ENCODE data around the gene ARHGEF40. TPM values are rescaled to one million over a fixed set of nuclear protein-coding genes. Genes with fewer than 3 reads are reported as not detected.

Gene ARHGEF40
- total RNA-seq, 2 experiments from 2014 or later, result 1.2 to 1.3 TPM

DNA sequence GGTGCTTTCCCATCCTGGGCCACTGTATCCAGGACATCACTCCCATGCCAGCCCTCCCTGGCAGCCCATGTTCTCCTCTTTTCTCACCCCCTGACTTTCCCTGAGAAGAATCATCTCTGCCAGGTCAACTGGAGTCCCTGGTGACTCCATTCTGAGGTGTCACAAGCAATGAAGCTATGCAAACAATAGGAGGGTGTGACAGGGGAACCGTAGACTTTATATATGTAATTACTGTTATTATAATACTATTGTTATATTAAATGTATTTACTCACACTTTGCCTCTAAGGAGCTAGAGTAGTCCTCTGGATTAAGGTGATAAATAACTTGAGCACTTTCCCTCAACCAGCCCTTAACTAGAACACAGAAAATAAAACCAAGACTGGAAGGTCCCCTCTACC lies 19.2 kb downstream of the ARHGEF40 start:
- H3K27me3 ChIP-seq (ENCODE audit: control insufficient read depth in 1 of 2, insufficient read depth in 2 of 2, low read length in 2 of 2), result no peaks in the 10 kb centered on the region
- intact Hi-C loops (cut with DNase I, micrococcal nuclease), result loop anchor here in 1 of 2 experiments (10.0 kb wide), 1 partner anchor 624 kb away; the partner anchor contains the start of genes PIP4P1 and PNP
- H3K36me3 ChIP-seq (ENCODE audit: insufficient read depth, low read length), result no peaks in the 10 kb centered on the region
- no peaks in the 10 kb centered on the region for H3K27me3 Mint-ChIP-seq
- H3K9me3 ChIP-seq (ENCODE audit: control insufficient read depth in 1 of 2, insufficient read depth in 1 of 2, low read length in 2 of 2), result no peaks in the 10 kb centered on the region
- no peak overlapping the region for H3K27ac ChIP-seq (ENCODE audit: low read depth in 1 of 2, low read length in 2 of 2)
- peak overlapping the region; percentile 90 for H3K27ac Mint-ChIP-seq
- no peak overlapping the region for H3K4me3 ChIP-seq (ENCODE audit: low read length)
- ChIA-PET POLR2A (no interaction called here), CTCF (interaction anchor here (1.7 to 4.8 kb wide), 5 partner anchors 15 to 74 kb away, joined by 5 to 51 read pairs (median 24); no protein-coding TSS in a partner anchor)
- H3K4me3 Mint-ChIP-seq, result no peak overlapping the region
- no peak for TF ChIP-seq CTCF (IDR thresholded peaks at IDR 0.05)
- H3K4me1 Mint-ChIP-seq (ENCODE audit: low read depth), result peaks cover 39% of the 10 kb centered on the region
- DNase-seq (no peak), ATAC-seq (ENCODE audit: poor library complexity) (no peak)
- no peaks in the 10 kb centered on the region for H3K9me3 Mint-ChIP-seq
- H3K36me3 Mint-ChIP-seq (ENCODE audit: low read depth), result peaks cover 12% of the 10 kb centered on the region
- H3K4me1 ChIP-seq (ENCODE audit: insufficient read depth, low read length), result peaks cover 34% of the 10 kb centered on the region

GRCh38 chr14:21089877-21090193 lies 19.7 kb downstream of the ARHGEF40 start:
- no peaks in the 10 kb centered on the region for H3K36me3 ChIP-seq (ENCODE audit: insufficient read depth, low read length)
- DNase-seq (no peak), ATAC-seq (ENCODE audit: poor library complexity) (no peak)
- H3K9me3 ChIP-seq (ENCODE audit: control insufficient read depth in 1 of 2, insufficient read depth in 1 of 2, low read length in 2 of 2), result no peaks in the 10 kb centered on the region
- H3K4me1 ChIP-seq (ENCODE audit: insufficient read depth, low read length), result peaks cover 34% of the 10 kb centered on the region
- ChIA-PET CTCF (interaction anchor here (1.7 to 4.8 kb wide), 5 partner anchors 14 to 75 kb away, joined by 5 to 51 read pairs (median 24); no protein-coding TSS in a partner anchor), POLR2A (no interaction called here)
- Mint-ChIP-seq H3K4me3 (no peak overlapping the region), H3K9me3 (no peaks in the 10 kb centered on the region), H3K36me3 (ENCODE audit: low read depth) (peaks cover 12% of the 10 kb centered on the region), H3K27ac (no peak overlapping the region), H3K27me3 (no peaks in the 10 kb centered on the region), H3K4me1 (ENCODE audit: low read depth) (peaks cover 39% of the 10 kb centered on the region)
- TF ChIP-seq CTCF (IDR thresholded peaks at IDR 0.05), result no peak
- H3K27me3 ChIP-seq (ENCODE audit: control insufficient read depth in 1 of 2, insufficient read depth in 2 of 2, low read length in 2 of 2), result no peaks in the 10 kb centered on the region
- no peak overlapping the region for H3K4me3 ChIP-seq (ENCODE audit: low read length)
- no peak overlapping the region for H3K27ac ChIP-seq (ENCODE audit: low read depth in 1 of 2, low read length in 2 of 2)
- intact Hi-C loops (cut with DNase I, micrococcal nuclease), result loop anchor here in 1 of 2 experiments (10.0 kb wide), 1 partner anchor 625 kb away; the partner anchor contains the start of genes PIP4P1 and PNP

DNA sequence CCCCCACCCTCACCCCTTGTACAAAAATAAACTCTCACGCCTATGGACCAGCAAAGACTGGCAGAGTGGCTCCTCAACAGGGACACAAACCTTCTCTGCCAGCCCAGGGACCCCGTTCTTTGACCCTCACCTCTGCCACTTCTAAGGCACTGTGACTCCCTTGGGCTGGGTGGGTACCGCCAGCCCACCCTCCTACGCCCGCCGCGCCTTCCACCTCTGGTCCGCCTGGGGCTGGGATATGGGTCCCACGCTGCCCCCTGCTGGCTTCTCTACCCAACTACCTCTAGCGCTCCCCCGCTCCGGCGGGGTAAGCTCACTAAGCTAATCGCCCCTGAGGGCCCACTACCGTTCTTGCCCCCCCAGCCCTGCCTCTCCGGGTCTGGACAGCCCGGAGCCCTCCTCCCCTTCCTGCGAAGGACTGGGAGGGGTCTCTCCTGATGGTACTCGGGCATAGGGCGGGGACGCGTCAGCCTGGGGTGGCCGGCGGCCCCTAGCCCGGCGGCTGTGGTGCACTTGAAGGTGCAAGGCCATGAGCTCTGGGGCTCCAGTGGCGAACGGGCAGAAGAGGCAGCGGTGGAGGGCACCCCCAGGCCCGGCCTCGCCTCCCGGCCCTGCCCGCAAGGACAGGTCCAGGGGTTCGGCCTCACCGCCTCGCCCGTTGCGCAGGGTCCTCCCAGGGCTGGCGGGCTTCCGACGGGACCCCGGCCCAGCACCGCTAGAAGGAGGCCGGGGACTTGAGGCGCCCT lies 20.3 kb downstream of the ARHGEF40 start:
- POLR2A ChIA-PET, result no interaction called here
- H3K9me3 Mint-ChIP-seq, result no peaks in the 10 kb centered on the region
- TF ChIP-seq CTCF (IDR thresholded peaks at IDR 0.05), result peak; percentile 24
- intact Hi-C loops (cut with DNase I, micrococcal nuclease), result no loop called here
- CTCF ChIA-PET, result interaction anchor here (1.7 to 4.8 kb wide), 3 partner anchors 14 to 23 kb away, joined by 5 to 51 read pairs (median 48); no protein-coding TSS in a partner anchor
- ATAC-seq (ENCODE audit: poor library complexity), result no peak
- no peak overlapping the region for H3K27ac ChIP-seq (ENCODE audit: low read depth in 1 of 2, low read length in 2 of 2)
- DNase-seq, result peak in 3 of 14 experiments; percentile 36 to 61 (median 58)
- H3K27me3 ChIP-seq (ENCODE audit: control insufficient read depth in 1 of 2, insufficient read depth in 2 of 2, low read length in 2 of 2), result no peaks in the 10 kb centered on the region
- no peaks in the 10 kb centered on the region for H3K27me3 Mint-ChIP-seq
- no peaks in the 10 kb centered on the region for H3K36me3 ChIP-seq (ENCODE audit: insufficient read depth, low read length)
- peaks cover 39% of the 10 kb centered on the region for H3K4me1 Mint-ChIP-seq (ENCODE audit: low read depth)
- no peak overlapping the region for H3K4me3 ChIP-seq (ENCODE audit: low read length)
- no peak overlapping the region for H3K4me3 Mint-ChIP-seq
- H3K4me1 ChIP-seq (ENCODE audit: insufficient read depth, low read length), result peaks cover 34% of the 10 kb centered on the region
- H3K9me3 ChIP-seq (ENCODE audit: control insufficient read depth in 1 of 2, insufficient read depth in 1 of 2, low read length in 2 of 2), result no peaks in the 10 kb centered on the region
- H3K36me3 Mint-ChIP-seq (ENCODE audit: low read depth), result peaks cover 12% of the 10 kb centered on the region
- H3K27ac Mint-ChIP-seq, result no peak overlapping the region
